Breast epithelium (tissue), 3 donors: Measurements from ENCODE around the gene ITGB1BP1.

Source experiments
- POLR2A ChIP-seq: fragments of 450-650 bp; IDR thresholded peaks from one replicate; pipeline ENCODE4 v1.6.1; 2016; ENCODE audit warnings: antibody characterized with exemption, mild to moderate bottlenecking, moderate library complexity
- POLR2AphosphoS5 ChIP-seq, 3 donors: sonication (generic); formaldehyde crosslinking; IDR thresholded peaks; one replicate each; pipeline ENCODE4 v1.6.1; 2017; ENCODE audit warnings: antibody characterized with exemption in 3 of 3
- TF ChIP-seq, protein P1 (sequence below), 3 donors: fragments of 450-650 bp; IDR thresholded peaks; one replicate each; pipeline ENCODE4 v1.5.1; 2016 to 2017; ENCODE audit warnings: antibody characterized with exemption in 3 of 3, mild to moderate bottlenecking in 3 of 3, moderate library complexity in 3 of 3

DNA sequence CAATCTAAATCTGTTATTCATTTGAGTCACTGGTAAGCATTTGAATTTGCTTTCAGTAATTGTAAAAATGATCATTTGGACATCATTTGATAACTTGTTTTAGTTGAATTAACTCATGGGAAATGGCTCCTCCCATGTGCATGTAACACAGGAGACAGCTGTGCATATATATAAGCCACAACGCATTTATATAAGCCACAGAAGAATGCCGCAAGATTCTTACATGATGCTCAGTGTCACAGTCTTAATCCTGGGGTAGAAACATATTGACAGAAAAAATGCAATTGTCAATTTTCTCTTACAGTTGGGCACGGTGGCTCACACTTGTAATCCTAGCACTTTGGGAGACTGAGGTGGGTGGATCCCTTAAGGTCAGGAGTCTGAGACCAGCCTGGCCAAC is 37.8 kb upstream of the ITGB1BP1 start:
- TF ChIP-seq POLR2A = no peak
- TF ChIP-seq, protein P1, sequence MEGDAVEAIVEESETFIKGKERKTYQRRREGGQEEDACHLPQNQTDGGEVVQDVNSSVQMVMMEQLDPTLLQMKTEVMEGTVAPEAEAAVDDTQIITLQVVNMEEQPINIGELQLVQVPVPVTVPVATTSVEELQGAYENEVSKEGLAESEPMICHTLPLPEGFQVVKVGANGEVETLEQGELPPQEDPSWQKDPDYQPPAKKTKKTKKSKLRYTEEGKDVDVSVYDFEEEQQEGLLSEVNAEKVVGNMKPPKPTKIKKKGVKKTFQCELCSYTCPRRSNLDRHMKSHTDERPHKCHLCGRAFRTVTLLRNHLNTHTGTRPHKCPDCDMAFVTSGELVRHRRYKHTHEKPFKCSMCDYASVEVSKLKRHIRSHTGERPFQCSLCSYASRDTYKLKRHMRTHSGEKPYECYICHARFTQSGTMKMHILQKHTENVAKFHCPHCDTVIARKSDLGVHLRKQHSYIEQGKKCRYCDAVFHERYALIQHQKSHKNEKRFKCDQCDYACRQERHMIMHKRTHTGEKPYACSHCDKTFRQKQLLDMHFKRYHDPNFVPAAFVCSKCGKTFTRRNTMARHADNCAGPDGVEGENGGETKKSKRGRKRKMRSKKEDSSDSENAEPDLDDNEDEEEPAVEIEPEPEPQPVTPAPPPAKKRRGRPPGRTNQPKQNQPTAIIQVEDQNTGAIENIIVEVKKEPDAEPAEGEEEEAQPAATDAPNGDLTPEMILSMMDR (IDR thresholded peaks at IDR 0.05) = no peak
- no peak for TF ChIP-seq POLR2AphosphoS5 (IDR thresholded peaks at IDR 0.05)
